Left colon (tissue), 2 donors: ENCODE results near the gene CYP27B1. TPM values are rescaled to one million over a fixed set of nuclear protein-coding genes. Genes with fewer than 3 reads are reported as not detected.
"Not testable (repeated sequence)": the region's sequence is repeated elsewhere in the genome, so short reads cannot be mapped to it uniquely, and the experiment has no call there.

ENCODE experiments used
- ATAC-seq: fragments of 200-7000 bp; cut with Tn5 transposase; one replicate; pipeline ENCODE4 v1.9.1; 2020; ENCODE audit warnings: mild to moderate bottlenecking, moderate library complexity
- DNase-seq, 2 donors: peaks; one replicate each; pipeline ENCODE4 v3.0.0-alpha.2; 2020
- intact Hi-C, 2 donors: fragments of 100-400 bp; cut with DNase I in 1 of 2; cut with micrococcal nuclease in 1 of 2; formaldehyde crosslinking; loops; one replicate each; pipeline versions ENCODE4 v1.11.2 to v1.14.0; 2022; cut with DNase I, micrococcal nuclease
- total RNA-seq, 2 donors: library from RNA; stranded (reverse); fragmentation: NEBNext Ultra II Directional; extraction: Animal tissue kit (Norgen Biotek cat#: 25700); gene quantifications; one replicate each; pipeline ENCODE4 v1.2.1, GENCODE V29; 2021
- donor health status: DM: no; HTN: no; CAD: no.
- donor health status: DM: yes; HTN: yes; CAD: no.

The CYP27B1 gene
- total RNA-seq, 2 donors from 2014 or later, result 0.87 to 1.7 TPM

DNA sequence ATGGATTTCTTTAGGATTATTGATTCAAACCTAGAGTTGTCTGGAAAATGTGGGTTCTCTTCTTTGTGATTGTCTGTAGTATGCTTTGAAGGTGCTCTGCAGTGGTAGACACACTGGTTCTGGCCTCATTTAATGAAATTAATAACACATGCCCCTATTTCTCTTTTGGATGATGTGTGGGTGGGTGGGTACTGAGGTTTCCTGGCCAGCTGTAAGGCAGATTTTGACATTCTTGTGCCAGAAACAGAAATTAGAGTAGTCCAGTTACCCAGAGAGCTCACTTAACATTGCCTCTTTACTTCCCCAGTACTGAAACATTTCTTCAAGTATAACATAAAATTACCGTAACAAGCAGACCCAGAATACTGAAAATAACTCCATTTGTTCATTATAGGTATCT lies 30.1 kb upstream of the CYP27B1 start:
- no peak for ATAC-seq
- DNase-seq, result no peak
- intact Hi-C loops, result no loop called here

DNA sequence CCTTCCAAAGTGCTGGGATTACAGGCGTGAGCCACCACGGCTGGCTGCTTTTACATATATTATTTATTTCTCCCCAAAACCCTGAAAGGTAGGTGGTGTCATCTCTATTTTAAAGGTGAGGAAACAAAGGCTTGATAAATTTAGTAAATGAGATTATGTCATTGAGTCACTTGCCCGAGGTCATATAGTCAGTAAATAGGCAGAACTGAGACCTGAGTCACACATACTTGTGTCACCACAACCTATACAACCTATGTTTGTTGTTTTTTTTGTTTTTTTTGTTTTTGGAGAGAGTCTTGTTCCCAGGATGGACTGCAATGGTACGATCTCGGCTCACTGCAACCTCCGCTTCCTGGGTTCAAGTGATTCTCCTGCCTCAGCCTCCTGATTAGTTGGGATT lies 28.5 kb upstream of the CYP27B1 start:
- ATAC-seq (no peak), DNase-seq (no peak)
- intact Hi-C loops, result no loop called here

- no peak for ATAC-seq
- intact Hi-C loops, result no loop called here
Measured at GRCh38 chr12:57793920-57794319, 27.0 kb upstream of the CYP27B1 start.

GRCh38 chr12:57783861-57784260 lies 17.0 kb upstream of the CYP27B1 start:
- ATAC-seq (no peak), DNase-seq (no peak)
- intact Hi-C loops, result no loop called here

More at GRCh38 chr12:57793920-57794319, 27.0 kb upstream of the CYP27B1 start:
- no peak for DNase-seq

DNA sequence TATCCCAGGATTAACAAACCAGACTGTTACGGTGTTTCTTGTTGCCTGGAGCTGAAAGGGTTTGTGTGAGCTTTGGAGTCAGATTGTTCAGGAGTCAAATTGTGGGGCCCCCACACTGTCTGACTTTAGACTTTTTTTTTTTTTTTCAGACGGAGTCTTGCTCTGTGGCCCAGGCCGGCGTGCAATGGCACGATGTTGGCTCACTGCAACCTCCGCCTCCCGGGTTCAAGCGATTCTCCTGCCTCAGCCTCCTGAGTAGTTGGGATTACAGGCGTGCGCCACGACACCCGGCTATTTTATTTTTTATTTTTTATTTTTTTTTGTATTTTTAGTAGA lies 16.6 kb upstream of the CYP27B1 start:
- intact Hi-C loops, result no loop called here
- DNase-seq, result no peak
- ATAC-seq, result no peak

- peak; percentile 94 for ATAC-seq
- DNase-seq, result peak; percentile 94 to 99
- intact Hi-C loops, result no loop called here
Measured at GRCh38 chr12:57782608-57783465, 16.0 kb upstream of the CYP27B1 start, which contains the start of gene TSFM. Gene TSFM, plus strand, starts transcription at chr12:57782787. Its CDS starts 15 bp downstream, at chr12:57782802.

GRCh38 chr12:57782243-57782607 lies 15.3 kb upstream of the CYP27B1 start:
- DNase-seq (no peak), ATAC-seq (no peak)
- intact Hi-C loops, result no loop called here

GRCh38 chr12:57781801-57782200 lies 14.9 kb upstream of the CYP27B1 start:
- DNase-seq (no peak), ATAC-seq (no peak)
- intact Hi-C loops, result no loop called here

- intact Hi-C loops, result no loop called here
- ATAC-seq (no peak), DNase-seq (no peak)
Measured at GRCh38 chr12:57781244-57781643, 14.4 kb upstream of the CYP27B1 start.

GRCh38 chr12:57780284-57780897 lies 13.5 kb upstream of the CYP27B1 start:
- intact Hi-C loops, result no loop called here
- no peak for ATAC-seq
- DNase-seq, result no peak

DNA sequence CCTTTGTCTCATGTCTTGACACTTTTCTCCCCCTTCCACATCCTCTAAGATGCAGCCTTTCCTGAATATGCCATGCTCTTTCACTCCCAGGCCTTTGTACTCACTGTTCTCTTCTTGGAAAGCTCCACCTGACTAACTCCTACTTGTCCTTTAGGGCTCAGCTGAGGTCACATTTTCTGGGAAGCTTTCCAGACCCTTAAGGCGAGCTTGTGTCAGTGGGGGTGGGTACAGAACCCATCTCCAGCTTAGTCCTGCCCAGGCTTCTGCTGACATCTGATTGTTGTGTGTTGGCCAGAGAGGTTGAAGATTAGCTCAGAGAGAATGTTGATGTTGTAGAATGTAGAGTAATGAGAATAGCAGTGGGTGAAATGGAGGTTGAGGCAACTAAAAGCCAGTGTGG lies 12.9 kb upstream of the CYP27B1 start:
- no peak for DNase-seq
- ATAC-seq, result no peak
- intact Hi-C loops, result no loop called here

DNA sequence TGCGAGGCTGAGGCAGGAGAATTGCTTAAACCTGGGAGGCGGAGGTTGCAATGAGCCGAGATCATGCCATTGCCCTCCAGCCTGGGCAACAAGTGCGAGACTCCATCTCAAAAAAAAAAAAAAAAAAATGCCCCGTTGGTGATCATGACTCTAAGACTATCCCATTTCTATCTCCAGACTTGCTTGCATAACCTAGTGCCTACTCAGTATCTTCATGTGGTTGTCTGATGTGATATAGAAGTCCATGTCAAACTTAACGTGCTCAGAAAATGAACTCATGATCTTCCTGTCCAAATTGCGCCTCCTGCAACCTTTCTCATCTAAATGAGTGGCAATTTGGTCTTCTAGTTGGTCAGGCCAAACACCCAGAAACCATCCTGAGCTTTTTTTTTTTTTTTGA lies 11.0 kb upstream of the CYP27B1 start:
- intact Hi-C loops, result no loop called here
- ATAC-seq, result no peak

DNA sequence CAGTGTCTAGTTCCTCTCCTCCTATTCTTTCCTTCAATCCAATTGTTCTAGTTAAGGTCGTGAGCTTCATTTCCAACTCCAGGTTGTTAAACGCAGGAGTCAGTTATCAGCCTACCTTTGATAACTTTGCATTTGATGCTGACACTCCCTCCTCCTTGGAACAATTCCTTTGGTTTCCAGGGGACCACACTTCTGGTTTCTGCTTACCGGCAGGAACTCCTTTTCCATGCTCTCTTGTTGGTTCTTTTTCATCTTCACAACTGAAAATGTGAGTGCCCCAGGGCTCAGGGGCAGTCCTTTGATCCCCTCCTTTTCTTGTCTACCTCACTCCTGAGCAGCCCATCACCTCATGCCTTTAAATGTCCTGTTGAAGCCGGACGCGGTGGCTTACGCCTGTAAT lies 10.5 kb upstream of the CYP27B1 start:
- DNase-seq, result no peak
- intact Hi-C loops, result no loop called here
- ATAC-seq, result no peak

More for the DNA sequence above, 11.0 kb upstream of the CYP27B1 start:
- no peak for DNase-seq

- DNase-seq (no peak), ATAC-seq (no peak)
- intact Hi-C loops, result no loop called here
Measured at GRCh38 chr12:57776247-57776587, 9.3 kb upstream of the CYP27B1 start.

GRCh38 chr12:57775563-57776246 lies 8.8 kb upstream of the CYP27B1 start:
- no peak for DNase-seq
- ATAC-seq, result no peak
- intact Hi-C loops, result no loop called here

DNA sequence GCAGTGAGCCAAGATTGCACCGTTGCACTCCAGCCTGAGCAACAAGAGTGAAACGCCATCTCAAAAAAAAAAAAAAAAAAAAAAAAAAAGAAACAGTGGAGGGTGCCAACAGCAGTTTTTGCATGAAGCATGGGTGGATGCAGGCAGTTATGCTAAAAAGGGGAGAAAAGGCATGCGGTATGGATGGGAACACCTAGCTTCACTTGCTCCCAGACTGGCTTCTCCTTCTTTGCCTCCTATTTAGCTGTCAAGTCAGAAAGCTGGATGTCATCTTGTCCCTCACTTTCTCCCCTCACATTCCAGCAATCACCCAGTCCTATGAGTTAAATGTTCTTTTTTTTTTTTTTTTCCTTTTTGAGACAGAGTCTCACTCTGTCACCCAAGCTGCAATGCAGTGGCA lies 8.2 kb upstream of the CYP27B1 start:
- ATAC-seq (no peak), DNase-seq (no peak)
- intact Hi-C loops, result no loop called here

GRCh38 chr12:57774634-57775033 lies 7.8 kb upstream of the CYP27B1 start:
- ATAC-seq, intact Hi-C loops, DNase-seq: not testable (repeated sequence)

GRCh38 chr12:57772429-57773322 lies 5.8 kb upstream of the CYP27B1 start, which contains the start of gene EEF1AKMT3:
Gene EEF1AKMT3, plus strand, starts transcription at chr12:57772614. Its CDS starts 111 bp downstream, at chr12:57772725.
- intact Hi-C loops, result no loop called here
- ATAC-seq, result peak; percentile 76
- peak; percentile 77 to 80 for DNase-seq

GRCh38 chr12:57771873-57772428 lies 5.1 kb upstream of the CYP27B1 start, which contains the start of gene METTL1:
Gene METTL1, minus strand, starts transcription at chr12:57772105. Its CDS starts 22 bp downstream, at chr12:57772083.
- intact Hi-C loops, result no loop called here
- peak; percentile 94 to 96 for DNase-seq
- ATAC-seq, result peak; percentile 94
